HS-27A (cell line): ENCODE data around the gene PHLPP1.
A peak's percentile ranks its signal among the peaks of the same experiment; 100 is the strongest.

Source experiments
- DNase-seq: peaks from one replicate; pipeline ENCODE4 v3.0.0-alpha.2; 2012; ENCODE audit warnings: low read depth, missing footprints

Gene PHLPP1

DNA sequence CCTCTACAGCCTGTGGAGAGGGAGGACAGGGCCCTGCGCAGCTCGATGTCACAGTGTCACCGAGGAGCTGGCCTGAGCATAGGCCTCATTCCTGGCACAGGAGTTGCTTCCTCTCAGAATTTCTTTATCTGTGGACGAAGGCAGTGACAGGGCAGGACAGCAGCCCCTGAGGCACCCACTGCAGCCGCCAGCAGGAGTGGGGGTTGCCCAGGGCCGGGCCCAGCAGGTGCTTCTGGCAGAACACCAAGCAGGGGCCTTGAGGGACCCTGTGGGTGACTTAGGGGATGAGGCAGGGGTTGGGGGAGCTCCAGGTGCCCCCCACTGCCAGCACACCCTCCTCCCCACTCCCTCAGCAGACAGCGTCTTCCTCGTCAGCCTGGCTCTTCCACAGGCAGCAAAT is 290.0 kb downstream of the PHLPP1 start:
- no peak for DNase-seq

DNA sequence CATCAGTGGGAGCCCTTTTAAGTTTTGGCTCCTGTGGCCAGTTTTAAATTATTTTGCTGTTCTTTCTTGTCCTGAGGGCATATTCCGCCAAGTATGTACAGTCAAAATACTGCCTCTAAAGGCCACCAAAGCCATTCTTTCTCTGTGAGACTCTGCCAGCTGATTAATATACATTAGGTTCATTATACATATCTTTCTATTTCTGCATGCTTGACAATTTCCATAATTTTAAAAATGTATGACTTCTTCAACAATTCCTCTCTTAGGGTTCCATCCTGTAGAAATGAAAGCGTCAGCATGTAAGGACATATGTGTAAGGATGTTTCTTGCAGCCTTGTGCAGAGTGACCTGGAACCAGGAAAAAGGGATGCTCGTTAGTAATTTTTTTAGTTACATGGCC is 291.9 kb downstream of the PHLPP1 start:
- no peak for DNase-seq

DNA sequence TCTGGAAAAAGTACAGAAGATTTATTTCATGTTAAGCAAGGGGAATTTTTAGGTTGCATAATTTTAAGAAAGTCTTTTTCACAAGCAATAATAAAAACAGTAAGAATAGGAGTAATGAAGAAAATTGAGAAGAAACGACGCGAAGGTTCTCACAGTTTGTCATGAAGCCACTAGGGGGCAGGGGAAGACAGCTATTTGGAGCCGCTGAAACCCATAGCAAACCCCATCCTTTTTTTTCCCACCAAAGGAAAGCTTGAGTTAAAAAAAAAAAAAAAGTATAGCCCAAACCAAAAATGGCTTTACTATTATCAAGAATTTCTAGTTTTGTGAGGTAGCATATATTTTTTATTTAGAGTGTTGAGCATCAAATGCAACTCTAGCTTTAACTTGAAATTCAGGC is 300.9 kb downstream of the PHLPP1 start:
- DNase-seq, result peak; percentile 15

DNA sequence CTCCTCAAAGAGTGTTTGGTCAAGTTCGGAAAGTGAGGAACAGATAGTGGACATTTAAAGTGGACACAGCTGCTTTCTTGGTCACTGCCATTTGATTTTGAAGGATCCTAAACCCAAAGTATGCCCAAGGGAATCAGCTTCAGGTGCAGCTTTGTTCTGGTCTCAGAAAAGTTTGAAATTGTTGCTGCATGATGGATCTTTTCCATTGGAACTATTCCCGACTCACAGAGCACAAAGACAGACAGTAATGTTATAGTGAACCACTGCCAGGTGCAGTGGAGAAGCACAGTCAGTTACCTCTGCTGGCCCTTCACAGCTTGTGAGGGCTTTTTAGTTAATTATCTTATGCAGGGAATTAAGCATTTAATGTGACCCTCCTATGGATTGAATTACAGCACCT is 301.7 kb downstream of the PHLPP1 start:
- no peak for DNase-seq

DNA sequence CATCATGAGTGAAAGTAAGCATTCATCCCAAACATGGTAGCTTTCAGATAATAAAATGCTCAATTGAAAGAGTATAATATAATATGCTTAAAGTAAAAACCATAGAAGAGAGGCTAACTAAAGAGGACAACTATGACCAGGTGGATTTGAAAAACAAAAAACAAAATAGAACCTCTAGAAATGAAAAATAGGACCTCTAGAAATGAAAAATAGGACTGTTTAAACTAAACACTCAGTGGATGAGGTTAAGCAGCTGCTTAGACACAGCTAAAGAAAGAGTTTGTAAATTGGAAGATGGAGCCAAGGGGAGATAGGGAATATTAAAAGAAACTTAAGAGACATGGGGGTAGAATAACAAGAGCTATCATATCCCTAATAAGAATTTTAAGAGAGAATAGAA is 302.6 kb downstream of the PHLPP1 start:
- DNase-seq, result no peak

DNA sequence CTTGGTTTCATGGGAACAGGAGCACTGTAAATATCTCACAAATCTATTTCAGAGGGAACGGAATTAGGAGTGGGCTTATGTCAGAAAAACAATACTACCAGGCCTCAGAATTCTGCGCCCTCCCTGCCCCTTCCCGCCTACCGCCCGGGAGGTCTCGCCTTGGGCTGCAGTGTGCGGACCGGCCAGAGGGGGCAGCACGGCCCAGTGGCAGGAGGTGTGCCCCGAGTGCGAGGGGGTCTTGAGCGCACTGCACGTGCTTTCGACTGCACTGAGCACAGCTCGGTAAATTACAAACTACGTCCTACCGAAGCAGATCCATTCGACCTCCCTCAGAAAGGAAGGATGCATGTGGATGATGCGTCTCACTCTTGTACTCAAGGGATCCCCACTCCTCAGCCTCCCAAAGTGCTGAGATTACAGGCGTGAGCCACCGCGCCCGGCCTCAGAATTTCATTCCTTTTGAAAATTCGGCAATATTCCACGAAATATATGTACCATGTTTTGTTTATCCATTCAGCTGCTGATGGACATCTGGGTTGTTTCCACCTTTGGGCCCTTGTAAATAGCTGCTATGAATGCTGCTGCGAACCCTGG is 307.2 kb downstream of the PHLPP1 start:
- DNase-seq, result no peak

DNA sequence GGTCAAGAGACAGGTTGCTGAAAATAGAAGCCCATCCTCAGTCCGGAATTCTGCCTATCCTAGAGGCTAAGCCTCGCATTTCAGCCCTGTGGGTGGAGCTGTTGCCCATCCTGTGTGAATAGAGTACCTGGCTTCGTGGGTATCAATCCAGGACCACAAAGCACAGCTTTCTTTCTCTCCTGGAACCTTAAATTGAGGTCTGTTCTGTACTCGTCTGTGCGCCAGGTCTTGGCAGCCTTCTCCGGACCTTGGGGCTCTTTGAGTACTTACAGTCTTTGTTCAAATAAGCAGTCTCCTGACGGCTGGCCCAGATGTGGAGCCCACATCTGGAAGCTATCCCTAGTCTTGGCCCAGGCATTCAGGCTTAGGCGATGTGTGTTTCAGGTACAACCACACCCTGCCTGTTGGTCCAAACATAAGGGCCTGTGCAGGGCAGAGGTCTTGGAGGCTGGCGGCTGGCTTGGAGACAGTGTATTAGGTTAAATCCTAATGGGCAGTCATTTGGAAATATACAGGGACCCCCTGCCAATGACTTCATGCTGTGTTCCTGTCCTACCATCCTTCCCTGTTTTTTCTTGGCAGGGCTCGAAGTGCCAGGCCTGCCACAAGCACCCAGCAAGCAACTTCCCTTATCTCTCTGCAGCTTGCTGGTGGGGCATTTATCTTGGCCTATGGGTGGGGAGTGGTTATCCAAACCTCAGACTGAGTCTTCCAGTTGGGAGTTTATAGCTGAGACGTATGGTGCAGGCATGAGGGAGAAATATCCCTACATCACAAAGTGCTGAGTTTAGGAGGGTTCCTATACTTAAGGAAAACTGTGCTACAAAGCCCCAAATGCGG is 310.1 kb downstream of the PHLPP1 start:
- no peak for DNase-seq

DNA sequence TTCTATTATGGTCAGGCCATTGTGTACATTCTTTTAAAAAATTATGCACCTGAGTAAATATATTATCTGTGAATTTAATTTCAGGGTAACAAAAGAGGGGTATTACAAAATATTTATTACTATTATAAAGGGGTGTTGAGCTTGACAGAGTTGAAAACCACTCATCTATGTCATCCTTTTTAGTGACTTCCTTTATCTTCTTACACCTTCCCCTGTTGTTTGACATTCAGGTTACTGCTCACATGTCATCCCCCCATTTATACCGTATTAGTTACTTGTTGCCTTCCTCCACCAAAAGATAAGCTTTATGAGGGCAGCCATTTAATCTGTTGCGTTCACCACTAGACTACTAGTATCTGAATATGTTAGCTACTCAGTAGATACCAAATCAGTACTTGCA is 313.0 kb downstream of the PHLPP1 start:
- DNase-seq, result no peak
